Endothelial cell of umbilical vein (primary cell): ENCODE data around the gene RYR2. TPM values are rescaled to one million over a fixed set of nuclear protein-coding genes. Genes with fewer than 3 reads are reported as not detected.

Source experiments
- BruUV-seq: library from RNA; stranded (reverse); fragments of 400-500 nt; replicated peaks from 2 replicates; lab custom pipeline; 2021; lab: Mats Ljungman, UMichigan
- CTCF ChIA-PET: fragments of 300-600, 350-600 bp; sonication (Branson Sonifier 250); formaldehyde crosslinking; loops from one replicate; lab custom pipeline; 2021; ENCODE audit warnings: antibody characterized with exemption, inconsistent platforms; lab: Charles Lee
- POLR2A ChIA-PET: fragments of 300-600, 350-600 bp; sonication (Branson Sonifier 250); formaldehyde crosslinking; loops from one replicate; lab custom pipeline; 2021; ENCODE audit warnings: antibody characterized with exemption, inconsistent platforms; lab: Charles Lee
- DNase-seq: peaks from one replicate; pipeline ENCODE4 v3.0.0-alpha.2; 2011; ENCODE audit warnings: low read depth, low spot score
- FAIRE-seq: peaks from 2 replicates; lab custom pipeline; 2011; peaks lifted over from hg19 to GRCh38; lab: Jason Lieb, UNC
- H2AFZ ChIP-seq: 2 replicates; pipeline ENCODE4 v1.6.0; 2012; ENCODE audit warnings: low read depth, low read length, control low read depth, inconsistent platforms
- H3K27ac ChIP-seq: 2 replicates; pipeline ENCODE4 v1.5.1; 2011; ENCODE audit warnings: low read depth, mild to moderate bottlenecking, control low read depth, low read length, moderate library complexity; ENCODE audit not compliant: insufficient read depth
- H3K27me3 ChIP-seq, 2 experiments: 2 replicates each; pipeline versions ENCODE4 v1.6.0 to v1.6.1; 2011; ENCODE audit warnings: low read length in 2 of 2, mixed read lengths in 1 of 2; ENCODE audit not compliant: control insufficient read depth in 2 of 2, insufficient read depth in 2 of 2
- H3K36me3 ChIP-seq, 2 experiments: 2 replicates in 1 of 2; 3 replicates in 1 of 2; pipeline ENCODE4 v1.5.1; 2011; ENCODE audit warnings: low read length in 2 of 2, mild to moderate bottlenecking in 1 of 2, moderate library complexity in 1 of 2; ENCODE audit not compliant: control insufficient read depth in 2 of 2, insufficient read depth in 2 of 2; ENCODE audit errors: extremely low read depth in 1 of 2
- H3K4me1 ChIP-seq: 3 replicates; pipeline ENCODE4 v1.5.1; 2011; ENCODE audit warnings: mild to moderate bottlenecking, low read length; ENCODE audit not compliant: control insufficient read depth, insufficient read depth; ENCODE audit errors: extremely low read depth
- H3K4me2 ChIP-seq: 2 replicates; pipeline ENCODE4 v1.6.1; 2011; ENCODE audit warnings: low read length, control low read depth, mixed read lengths; ENCODE audit not compliant: insufficient read depth
- H3K4me3 ChIP-seq, 3 experiments: fragments of 200-600 bp in 1 of 3; sonication (generic), shearing (Covaris generic) in 1 of 3; replicated peaks in 1 of 3; 2 replicates each; pipeline ENCODE4 v1.5.1; 2011 to 2016; ENCODE audit warnings: control low read depth in 3 of 3, low read length in 3 of 3, mild to moderate bottlenecking in 2 of 3, inconsistent platforms in 1 of 3, low read depth in 1 of 3, moderate library complexity in 1 of 3; ENCODE audit not compliant: insufficient read depth in 1 of 3
- H3K79me2 ChIP-seq: 2 replicates; pipeline ENCODE4 v1.6.0; 2012; ENCODE audit warnings: low read length, inconsistent platforms; ENCODE audit not compliant: control insufficient read depth, insufficient read depth
- H3K9ac ChIP-seq: replicated peaks from 2 replicates; pipeline ENCODE3; 2011; ENCODE audit warnings: low read length, control low read depth; ENCODE audit not compliant: insufficient read depth; ENCODE audit errors: extremely low read depth
- H3K9me1 ChIP-seq: replicated peaks from 3 replicates; pipeline ENCODE4 v1.6.0; 2011; ENCODE audit warnings: mild to moderate bottlenecking, low read length; ENCODE audit not compliant: control insufficient read depth, insufficient read depth; ENCODE audit errors: extremely low read depth
- H3K9me3 ChIP-seq: replicated peaks from 2 replicates; pipeline ENCODE4 v1.5.1; 2012; ENCODE audit warnings: low read length, inconsistent platforms; ENCODE audit not compliant: control insufficient read depth, insufficient read depth
- H4K20me1 ChIP-seq: replicated peaks from 2 replicates; pipeline ENCODE3; 2011; ENCODE audit warnings: mild to moderate bottlenecking, low read length; ENCODE audit not compliant: control insufficient read depth, insufficient read depth; ENCODE audit errors: extremely low read depth
- EZH2 ChIP-seq: IDR thresholded peaks from 2 replicates; pipeline ENCODE4 v1.6.1; 2012; ENCODE audit warnings: borderline replicate concordance, low read depth, mild to moderate bottlenecking, moderate library complexity, low read length, inconsistent platforms; ENCODE audit not compliant: severe bottlenecking
- FOS ChIP-seq: IDR thresholded peaks from 2 replicates; pipeline ENCODE4 v1.6.1; 2011; ENCODE audit warnings: mild to moderate bottlenecking, low read length, moderate library complexity, borderline replicate concordance; ENCODE audit not compliant: insufficient read depth
- GATA2 ChIP-seq: IDR thresholded peaks from 2 replicates; pipeline ENCODE4 v1.7.0; 2011; ENCODE audit warnings: low read depth, mild to moderate bottlenecking, moderate library complexity, mixed read lengths, low read length; ENCODE audit not compliant: insufficient read length, insufficient read depth
- JUN ChIP-seq: IDR thresholded peaks from 2 replicates; pipeline ENCODE4 v1.6.1; 2011; ENCODE audit warnings: borderline replicate concordance, low read depth; ENCODE audit not compliant: insufficient read length, insufficient read depth
- MYC ChIP-seq: IDR thresholded peaks from one replicate; pipeline ENCODE4 v1.6.1; 2011; ENCODE audit warnings: mild to moderate bottlenecking, low read depth, low read length
- POLR2A ChIP-seq: IDR thresholded peaks from 2 replicates; pipeline ENCODE4 v1.6.1; 2012; ENCODE audit warnings: low read depth, mild to moderate bottlenecking, control low read depth, low read length
- POLR2AphosphoS5 ChIP-seq: IDR thresholded peaks from 2 replicates; pipeline ENCODE4 v1.6.1; 2012; ENCODE audit warnings: low read depth, mild to moderate bottlenecking, control low read depth, low read length, moderate library complexity; ENCODE audit not compliant: insufficient read depth
- dilution Hi-C: fragments of 300-500 bp; cut with MboI; formaldehyde crosslinking; loops from one replicate; pipeline ENCODE4 v1.15.0; 2019; ENCODE audit warnings: low sequenced_read_pairs; ENCODE audit not compliant: extremely low pct_ligation_motif_present
- intact Hi-C: fragments of 100-400 bp; cut with micrococcal nuclease; formaldehyde crosslinking; loops from one replicate; pipeline ENCODE4 v1.10.0; 2022
- polyA plus RNA-seq, 4 experiments: library from polyadenylated mRNA; depleted of rRNA in 3 of 4; stranded (reverse) in 3 of 4; unstranded in 1 of 4; fragments of >200 nt; gene quantifications; 2 replicates each; pipeline versions ENCODE4 v1.2.1 to v1.2.3, GENCODE V29; 2011 to 2012; ENCODE audit warnings: missing spikeins in 1 of 4
- total RNA-seq: library from RNA; stranded (reverse); gene quantifications from 2 replicates; pipeline ENCODE4 v1.2.3, GENCODE V29; 2021
- TF ChIP-seq, protein P1 (sequence below): IDR thresholded peaks from 2 replicates; pipeline ENCODE4 v1.6.1; 2011; ENCODE audit not compliant: insufficient read depth, insufficient read length
- TF ChIP-seq, protein P2 (sequence below), 2 donors: IDR thresholded peaks; 1 replicate in 1 of 2; 2 replicates in 1 of 2; pipeline ENCODE4 v1.5.1; 2011; ENCODE audit warnings: low read length in 2 of 2, mild to moderate bottlenecking in 2 of 2, moderate library complexity in 2 of 2, control low read depth in 1 of 2, inconsistent platforms in 1 of 2, low read depth in 1 of 2; ENCODE audit not compliant: insufficient read depth in 1 of 2; ENCODE audit errors: extremely low read depth in 1 of 2

RYR2 gene
- total and polyA plus RNA-seq, 2 donors (not counting 3 experiments of a cell fraction or from before 2014, with no cell fraction given): not detected

DNA sequence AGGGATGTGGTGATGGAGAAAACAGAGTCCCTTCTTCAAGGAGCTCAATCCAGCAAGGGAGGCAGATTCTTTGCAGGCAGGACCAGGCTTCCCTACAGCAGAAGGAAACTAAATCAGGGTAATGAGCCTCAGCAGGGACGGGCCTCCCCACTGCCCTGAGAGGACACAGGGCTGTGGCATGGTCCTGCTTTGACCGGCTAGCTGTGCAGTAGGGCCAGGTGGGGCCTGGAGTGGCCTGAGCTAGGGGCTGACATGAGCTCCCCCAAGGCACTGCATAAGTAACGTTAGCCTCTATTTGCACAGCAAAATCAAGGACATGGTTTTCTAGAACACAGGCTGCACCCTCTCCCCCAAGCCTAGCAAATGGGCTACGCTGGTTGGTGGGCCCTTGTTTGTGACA lies 162.9 kb downstream of the RYR2 start:
- POLR2A ChIA-PET: no interaction called here
- intact Hi-C loops: no loop called here
- TF ChIP-seq, protein P1, sequence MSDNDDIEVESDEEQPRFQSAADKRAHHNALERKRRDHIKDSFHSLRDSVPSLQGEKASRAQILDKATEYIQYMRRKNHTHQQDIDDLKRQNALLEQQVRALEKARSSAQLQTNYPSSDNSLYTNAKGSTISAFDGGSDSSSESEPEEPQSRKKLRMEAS: no peak
- no peak for TF ChIP-seq EZH2
- no peak for TF ChIP-seq GATA2
- TF ChIP-seq MYC: no peak
- no peak for TF ChIP-seq JUN
- TF ChIP-seq FOS: no peak
- TF ChIP-seq, protein P2, sequence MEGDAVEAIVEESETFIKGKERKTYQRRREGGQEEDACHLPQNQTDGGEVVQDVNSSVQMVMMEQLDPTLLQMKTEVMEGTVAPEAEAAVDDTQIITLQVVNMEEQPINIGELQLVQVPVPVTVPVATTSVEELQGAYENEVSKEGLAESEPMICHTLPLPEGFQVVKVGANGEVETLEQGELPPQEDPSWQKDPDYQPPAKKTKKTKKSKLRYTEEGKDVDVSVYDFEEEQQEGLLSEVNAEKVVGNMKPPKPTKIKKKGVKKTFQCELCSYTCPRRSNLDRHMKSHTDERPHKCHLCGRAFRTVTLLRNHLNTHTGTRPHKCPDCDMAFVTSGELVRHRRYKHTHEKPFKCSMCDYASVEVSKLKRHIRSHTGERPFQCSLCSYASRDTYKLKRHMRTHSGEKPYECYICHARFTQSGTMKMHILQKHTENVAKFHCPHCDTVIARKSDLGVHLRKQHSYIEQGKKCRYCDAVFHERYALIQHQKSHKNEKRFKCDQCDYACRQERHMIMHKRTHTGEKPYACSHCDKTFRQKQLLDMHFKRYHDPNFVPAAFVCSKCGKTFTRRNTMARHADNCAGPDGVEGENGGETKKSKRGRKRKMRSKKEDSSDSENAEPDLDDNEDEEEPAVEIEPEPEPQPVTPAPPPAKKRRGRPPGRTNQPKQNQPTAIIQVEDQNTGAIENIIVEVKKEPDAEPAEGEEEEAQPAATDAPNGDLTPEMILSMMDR (IDR thresholded peaks at IDR 0.05; ENCODE audit: extremely low read depth in 1 of 2, insufficient read depth in 1 of 2, low read depth in 1 of 2, low read length in 2 of 2): no peak
- TF ChIP-seq POLR2AphosphoS5: no peak
- no peak for TF ChIP-seq POLR2A
- no peaks in the 10 kb centered on the region for H3K4me1 ChIP-seq
- H3K27ac ChIP-seq: no peak overlapping the region
- H3K9me1 ChIP-seq: no peaks in the 10 kb centered on the region
- H2AFZ ChIP-seq: no peak overlapping the region
- FAIRE-seq (no peak), DNase-seq (no peak)
- H3K36me3 ChIP-seq: no peaks in the 10 kb centered on the region
- no peaks in the 10 kb centered on the region for H3K9me3 ChIP-seq
- H4K20me1 ChIP-seq: no peaks in the 10 kb centered on the region
- H3K9ac ChIP-seq: no peak overlapping the region
- CTCF ChIA-PET: no interaction called here
- no peaks in the 10 kb centered on the region for H3K79me2 ChIP-seq
- dilution Hi-C loops: no loop called here
- no peak overlapping the region for H3K4me3 ChIP-seq
- no peak overlapping the region for H3K4me2 ChIP-seq
- H3K27me3 ChIP-seq: no peaks in the 10 kb centered on the region
- no TSS peak for BruUV-seq
